Measurements from ENCODE around the gene GCNT1.

Gene GCNT1

GRCh38 chr9:76534026-76534425 is 75.0 kb downstream of the GCNT1 start:
- H3K9ac ChIP-seq (ENCODE audit: low read depth, low read length): no peak overlapping the region
- H3K36me3 ChIP-seq (ENCODE audit: insufficient read depth, low read length): no peaks in the 10 kb centered on the region

GRCh38 chr9:76537150-76537646 is 78.2 kb downstream of the GCNT1 start:
- Histone ChIP-seq H3K27ac (ENCODE audit: low read length) (no peak overlapping the region), H3K9ac (ENCODE audit: low read depth, low read length) (no peak overlapping the region), H4K20me1 (ENCODE audit: insufficient read depth, low read length) (no peaks in the 10 kb centered on the region), H2AFZ (ENCODE audit: low read depth, low read length) (no peak overlapping the region), H3K9me3 (ENCODE audit: insufficient read depth, low read length, severe bottlenecking) (no peaks in the 10 kb centered on the region), H3K4me1 (ENCODE audit: insufficient read depth, low read length) (no peaks in the 10 kb centered on the region), H3K4me3 (ENCODE audit: low read depth in 1 of 2, low read length in 2 of 2) (no peak overlapping the region), H3K79me2 (ENCODE audit: insufficient read depth, low read length) (no peaks in the 10 kb centered on the region), H3K4me2 (ENCODE audit: insufficient read depth, low read length) (no peak overlapping the region), H3K27me3 (ENCODE audit: insufficient read depth, low read length, poor library complexity) (no peaks in the 10 kb centered on the region), H3K36me3 (ENCODE audit: insufficient read depth, low read length) (no peaks in the 10 kb centered on the region)
- no peak for ATAC-seq (ENCODE audit: insufficient read depth, low read depth)
- no peak for DNase-seq
- no peak for TF ChIP-seq EZH2 (IDR thresholded peaks at IDR 0.05; ENCODE audit: borderline replicate concordance, low read depth, low read length, severe bottlenecking)
- TF ChIP-seq, protein P1, sequence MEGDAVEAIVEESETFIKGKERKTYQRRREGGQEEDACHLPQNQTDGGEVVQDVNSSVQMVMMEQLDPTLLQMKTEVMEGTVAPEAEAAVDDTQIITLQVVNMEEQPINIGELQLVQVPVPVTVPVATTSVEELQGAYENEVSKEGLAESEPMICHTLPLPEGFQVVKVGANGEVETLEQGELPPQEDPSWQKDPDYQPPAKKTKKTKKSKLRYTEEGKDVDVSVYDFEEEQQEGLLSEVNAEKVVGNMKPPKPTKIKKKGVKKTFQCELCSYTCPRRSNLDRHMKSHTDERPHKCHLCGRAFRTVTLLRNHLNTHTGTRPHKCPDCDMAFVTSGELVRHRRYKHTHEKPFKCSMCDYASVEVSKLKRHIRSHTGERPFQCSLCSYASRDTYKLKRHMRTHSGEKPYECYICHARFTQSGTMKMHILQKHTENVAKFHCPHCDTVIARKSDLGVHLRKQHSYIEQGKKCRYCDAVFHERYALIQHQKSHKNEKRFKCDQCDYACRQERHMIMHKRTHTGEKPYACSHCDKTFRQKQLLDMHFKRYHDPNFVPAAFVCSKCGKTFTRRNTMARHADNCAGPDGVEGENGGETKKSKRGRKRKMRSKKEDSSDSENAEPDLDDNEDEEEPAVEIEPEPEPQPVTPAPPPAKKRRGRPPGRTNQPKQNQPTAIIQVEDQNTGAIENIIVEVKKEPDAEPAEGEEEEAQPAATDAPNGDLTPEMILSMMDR (IDR thresholded peaks at IDR 0.05; ENCODE audit: borderline replicate concordance, extremely low read depth, low read length, poor library complexity, severe bottlenecking): no peak

More at GRCh38 chr9:76534026-76534425, 75.0 kb downstream of the GCNT1 start:
- ATAC-seq (ENCODE audit: insufficient read depth, low read depth): no peak
- DNase-seq: no peak
- no peaks in the 10 kb centered on the region for H3K79me2 ChIP-seq (ENCODE audit: insufficient read depth, low read length)
- H4K20me1 ChIP-seq (ENCODE audit: insufficient read depth, low read length): no peaks in the 10 kb centered on the region
- H3K9me3 ChIP-seq (ENCODE audit: insufficient read depth, low read length, severe bottlenecking): no peaks in the 10 kb centered on the region
- no peaks in the 10 kb centered on the region for H3K4me1 ChIP-seq (ENCODE audit: insufficient read depth, low read length)
- TF ChIP-seq, protein P1 (IDR thresholded peaks at IDR 0.05; ENCODE audit: borderline replicate concordance, extremely low read depth, low read length, poor library complexity, severe bottlenecking): no peak
- TF ChIP-seq EZH2 (IDR thresholded peaks at IDR 0.05; ENCODE audit: borderline replicate concordance, low read depth, low read length, severe bottlenecking): no peak
- H3K4me3 ChIP-seq (ENCODE audit: low read depth in 1 of 2, low read length in 2 of 2): no peak overlapping the region
- H2AFZ ChIP-seq (ENCODE audit: low read depth, low read length): no peak overlapping the region
- no peak overlapping the region for H3K4me2 ChIP-seq (ENCODE audit: insufficient read depth, low read length)
- H3K27me3 ChIP-seq (ENCODE audit: insufficient read depth, low read length, poor library complexity): no peaks in the 10 kb centered on the region
- no peak overlapping the region for H3K27ac ChIP-seq (ENCODE audit: low read length)

- no peaks in the 10 kb centered on the region for H3K36me3 ChIP-seq (ENCODE audit: insufficient read depth, low read length)
- no peak overlapping the region for H3K4me3 ChIP-seq (ENCODE audit: low read depth in 1 of 2, low read length in 2 of 2)
- no peak overlapping the region for H2AFZ ChIP-seq (ENCODE audit: low read depth, low read length)
- TF ChIP-seq, protein P1 (IDR thresholded peaks at IDR 0.05; ENCODE audit: borderline replicate concordance, extremely low read depth, low read length, poor library complexity, severe bottlenecking): no peak
- no peak overlapping the region for H3K27ac ChIP-seq (ENCODE audit: low read length)
- no peak for DNase-seq
- H3K4me2 ChIP-seq (ENCODE audit: insufficient read depth, low read length): no peak overlapping the region
- no peak overlapping the region for H3K9ac ChIP-seq (ENCODE audit: low read depth, low read length)
- no peak for ATAC-seq (ENCODE audit: insufficient read depth, low read depth)
- H3K4me1 ChIP-seq (ENCODE audit: insufficient read depth, low read length): no peaks in the 10 kb centered on the region
- H3K27me3 ChIP-seq (ENCODE audit: insufficient read depth, low read length, poor library complexity): no peaks in the 10 kb centered on the region
- no peaks in the 10 kb centered on the region for H3K9me3 ChIP-seq (ENCODE audit: insufficient read depth, low read length, severe bottlenecking)
- no peaks in the 10 kb centered on the region for H4K20me1 ChIP-seq (ENCODE audit: insufficient read depth, low read length)
- H3K79me2 ChIP-seq (ENCODE audit: insufficient read depth, low read length): no peaks in the 10 kb centered on the region
Measured at GRCh38 chr9:76539180-76539579, 80.2 kb downstream of the GCNT1 start.

GRCh38 chr9:76542360-76542759 is 83.4 kb downstream of the GCNT1 start:
- DNase-seq: no peak
- Histone ChIP-seq H3K4me2 (ENCODE audit: insufficient read depth, low read length) (no peak overlapping the region), H4K20me1 (ENCODE audit: insufficient read depth, low read length) (no peaks in the 10 kb centered on the region), H3K27ac (ENCODE audit: low read length) (no peak overlapping the region), H3K79me2 (ENCODE audit: insufficient read depth, low read length) (no peaks in the 10 kb centered on the region), H3K27me3 (ENCODE audit: insufficient read depth, low read length, poor library complexity) (no peaks in the 10 kb centered on the region), H3K9me3 (ENCODE audit: insufficient read depth, low read length, severe bottlenecking) (no peaks in the 10 kb centered on the region), H3K36me3 (ENCODE audit: insufficient read depth, low read length) (no peaks in the 10 kb centered on the region), H3K4me3 (ENCODE audit: low read depth in 1 of 2, low read length in 2 of 2) (no peak overlapping the region), H3K4me1 (ENCODE audit: insufficient read depth, low read length) (no peaks in the 10 kb centered on the region), H2AFZ (ENCODE audit: low read depth, low read length) (no peak overlapping the region), H3K9ac (ENCODE audit: low read depth, low read length) (no peak overlapping the region)
- no peak for ATAC-seq (ENCODE audit: insufficient read depth, low read depth)
- TF ChIP-seq, protein P1 (IDR thresholded peaks at IDR 0.05; ENCODE audit: borderline replicate concordance, extremely low read depth, low read length, poor library complexity, severe bottlenecking): no peak
- no peak for TF ChIP-seq EZH2 (IDR thresholded peaks at IDR 0.05; ENCODE audit: borderline replicate concordance, low read depth, low read length, severe bottlenecking)
